K562 (cell line): Measurements from ENCODE around the gene KRTAP10-6. TPM values are rescaled to one million over a fixed set of nuclear protein-coding genes. Genes with fewer than 3 reads are reported as not detected.

Experiments used
- ATAC-seq: fragments of 200-7000 bp; cut with Tn5 transposase; 3 replicates; pipeline ENCODE4 v1.9.1; 2020; ENCODE audit warnings: moderate library complexity
- BruUV-seq: library from RNA; stranded (reverse); fragments of 400-500 nt; replicated peaks from 2 replicates; lab custom pipeline; 2021; lab: Mats Ljungman, UMichigan
- CTCF ChIA-PET: fragments of 300-600 bp; formaldehyde crosslinking; extraction: SDS; loops from one replicate; lab custom pipeline; 2021; ENCODE audit warnings: low intra/inter-chr PET ratio; lab: Yijun Ruan, JAX
- POLR2A ChIA-PET: fragments of 300-600, 350-650 bp; sonication (Branson Sonifier 250); formaldehyde crosslinking; extraction: SDS; loops from one replicate; lab custom pipeline; 2021; ENCODE audit warnings: antibody characterized with exemption, inconsistent platforms; lab: Yijun Ruan, JAX
- DNase-seq, 4 experiments: peaks; one replicate each; pipeline versions ENCODE4 v3.0.0 to v3.0.0-alpha.2; 2011 to 2018; ENCODE audit warnings: low spot score in 3 of 4, mixed read lengths in 3 of 4; ENCODE audit errors: extremely low read depth in 1 of 4
- FAIRE-seq: peaks from 2 replicates; lab custom pipeline; 2011; peaks lifted over from hg19 to GRCh38; lab: Jason Lieb, UNC
- H2AFZ ChIP-seq: 2 replicates; pipeline ENCODE4 v1.6.0; 2011; ENCODE audit warnings: low read depth, low read length, control low read depth, inconsistent platforms
- H3K27ac ChIP-seq: fragments of 200-600 bp; 3 replicates; pipeline ENCODE4 v1.8.0; 2011; ENCODE audit warnings: low read depth, mild to moderate bottlenecking, control low read depth, inconsistent platforms, low read length, moderate library complexity, mixed read lengths; ENCODE audit errors: extremely low read depth
- H3K27me3 ChIP-seq, 2 experiments: fragments of 300-600 bp in 1 of 2; 2 replicates in 1 of 2; 3 replicates in 1 of 2; pipeline versions ENCODE4 v1.6.0 to v1.8.0; 2011; ENCODE audit warnings: inconsistent platforms in 2 of 2, low read length in 2 of 2, mild to moderate bottlenecking in 1 of 2, mixed read lengths in 1 of 2, moderate library complexity in 1 of 2; ENCODE audit not compliant: control insufficient read depth in 2 of 2, insufficient read depth in 2 of 2
- H3K36me3 ChIP-seq: fragments of 300-600 bp; 3 replicates; pipeline ENCODE4 v1.8.0; 2011; ENCODE audit warnings: mild to moderate bottlenecking, low read length, inconsistent platforms; ENCODE audit not compliant: control insufficient read depth, insufficient read depth
- H3K4me1 ChIP-seq, 2 experiments: fragments of 200-600 bp in 1 of 2; replicated peaks in 1 of 2; 2 replicates in 1 of 2; 3 replicates in 1 of 2; pipeline versions ENCODE4 v1.5.1 to v1.8.0; 2011; ENCODE audit warnings: inconsistent platforms in 2 of 2, low read length in 2 of 2, mild to moderate bottlenecking in 1 of 2, mixed read lengths in 1 of 2, moderate library complexity in 1 of 2; ENCODE audit not compliant: control insufficient read depth in 2 of 2, insufficient read depth in 2 of 2
- H3K4me2 ChIP-seq: 2 replicates; pipeline ENCODE4 v1.6.1; 2011; ENCODE audit warnings: low read length, control low read depth, inconsistent platforms, mixed read lengths; ENCODE audit not compliant: insufficient read depth
- H3K4me3 ChIP-seq: fragments of 200-600 bp; sonication (generic), shearing (Covaris generic); 2 replicates; pipeline ENCODE4 v1.5.1; 2016; ENCODE audit warnings: control low read depth, inconsistent platforms
- H3K79me2 ChIP-seq: fragments of 200-600 bp; 3 replicates; pipeline ENCODE4 v1.8.0; 2011; ENCODE audit warnings: low read length, inconsistent platforms; ENCODE audit not compliant: control insufficient read depth, insufficient read depth
- H3K9ac ChIP-seq, 2 experiments: 2 replicates each; pipeline versions ENCODE4 v1.6.0 to v1.6.1; 2011; ENCODE audit warnings: low read depth in 2 of 2, low read length in 2 of 2, control low read depth in 1 of 2, inconsistent platforms in 1 of 2, mild to moderate bottlenecking in 1 of 2, mixed read lengths in 1 of 2; ENCODE audit not compliant: insufficient read depth in 1 of 2
- H3K9me1 ChIP-seq: one replicate; pipeline ENCODE4 v1.6.0; 2011; ENCODE audit warnings: inconsistent platforms, mild to moderate bottlenecking, low read length, moderate library complexity; ENCODE audit not compliant: control insufficient read depth, insufficient read depth
- H3K9me3 ChIP-seq: replicated peaks from 2 replicates; pipeline ENCODE4 v1.5.1; 2011; ENCODE audit warnings: low read depth, low read length, inconsistent platforms; ENCODE audit not compliant: control insufficient read depth, insufficient read depth
- H4K20me1 ChIP-seq: replicated peaks from 2 replicates; pipeline ENCODE4 v1.6.1; 2011; ENCODE audit warnings: low read length, inconsistent platforms, mixed read lengths; ENCODE audit not compliant: control insufficient read depth, insufficient read depth
- CUX1 ChIP-seq: fragments of 200-800 bp; sonication (Bioruptor generic); IDR thresholded peaks from 2 replicates; pipeline ENCODE4 v1.6.1; 2016; ENCODE audit warnings: missing genetic modification characterization, missing compliant biosample characterization
- ZKSCAN8 ChIP-seq: fragments of 200-800 bp; sonication (Bioruptor generic); IDR thresholded peaks from 2 replicates; pipeline ENCODE4 v1.6.1; 2016; ENCODE audit warnings: missing genetic modification characterization, missing compliant biosample characterization
- ZNF232 ChIP-seq: sonication (generic); formaldehyde crosslinking; IDR thresholded peaks from 2 replicates; pipeline ENCODE4 v1.8.0; 2022; ENCODE audit warnings: mild to moderate bottlenecking, missing genetic modification reagents
- ZNF445 ChIP-seq: fragments of 250-450 bp; sonication (Bioruptor Pico); IDR thresholded peaks from 2 replicates; pipeline ENCODE4 v1.4.0; 2020; ENCODE audit warnings: low read depth, mild to moderate bottlenecking, moderate library complexity
- ZNF707 ChIP-seq: fragments of 250-450 bp; sonication (Bioruptor Pico); conservative IDR thresholded peaks from 2 replicates; pipeline ENCODE4 v1.8.0; 2022; ENCODE audit warnings: inconsistent platforms, mild to moderate bottlenecking, moderate library complexity
- WGBS: fragments of 100-300 bp; shearing (Covaris generic); methylation state at CpG from one replicate; pipeline ENCODE4 v1.1.6; 2016; ENCODE audit warnings: low coverage, mixed read lengths; ENCODE audit not compliant: insufficient coverage; ENCODE audit errors: missing lambda C conversion rate; 5-methylcytosine and 5-hydroxymethylcytosine counted together
- in situ Hi-C: fragments of 300-500 bp; cut with MboI; formaldehyde crosslinking; loops from 4 replicates; pipeline ENCODE4 v1.15.0; 2018; ENCODE audit warnings: inconsistent platforms, mixed read lengths
- intact Hi-C: fragments of 100-400 bp; cut with micrococcal nuclease; formaldehyde crosslinking; loops from 2 replicates; pipeline ENCODE4 v1.14.2; 2022
- polyA plus RNA-seq, 8 experiments: library from polyadenylated mRNA; depleted of rRNA in 4 of 8; stranded (reverse) in 5 of 8; unstranded in 3 of 8; fragments of >200 nt; fragmentation: Nextera tagmentation in 2 of 8; fragmentation: Illumina TruSeq in 1 of 8; extraction: Ambion mirVana in 2 of 8; extraction: Trizol in 1 of 8; gene quantifications; 2 replicates each; pipeline versions ENCODE4 v1.2.1 to v1.2.3, GENCODE V29; 2011 to 2014; ENCODE audit warnings: inconsistent platforms in 1 of 8, missing spikeins in 1 of 8
- total RNA-seq, 7 experiments: library from RNA; depleted of rRNA in 6 of 7; stranded (reverse); fragments of >200 nt in 6 of 7; fragmentation: Illumina TruSeq in 2 of 7; extraction: Trizol in 2 of 7; gene quantifications; 2 replicates each; pipeline versions ENCODE4 v1.2.1 to v1.2.3, GENCODE V29; 2011 to 2021; ENCODE audit warnings: low replicate concordance in 1 of 7

Gene KRTAP10-6
- total and polyA plus RNA-seq, 9 of the 15 experiments (the other 6 are each of a cell fraction or from before 2014, with no cell fraction given), result not detected

GRCh38 chr21:44611551-44611950, 19.2 kb upstream of the KRTAP10-6 start:
- Histone ChIP-seq H3K4me2 (no peak overlapping the region), H3K9me1 (peaks cover 3% of the 10 kb centered on the region), H3K79me2 (no peaks in the 10 kb centered on the region), H3K36me3 (no peaks in the 10 kb centered on the region), H3K4me3 (no peak overlapping the region), H3K4me1 (peaks cover 0 to 10% of the 10 kb centered on the region in 2 experiments; a peak in 2 of 5 replicates), H4K20me1 (no peaks in the 10 kb centered on the region), H2AFZ (no peak overlapping the region), H3K27ac (no peak overlapping the region), H3K9me3 (no peaks in the 10 kb centered on the region; the same call in none of the 2 replicates)
- FAIRE-seq, result no peak
- in situ Hi-C loops (no loop called here), intact Hi-C loops (no loop called here)
- ChIA-PET POLR2A (interaction anchor here (0.7 kb wide), 1 partner anchor 27 kb away, joined by 3 read pairs; no protein-coding TSS in a partner anchor), CTCF (no interaction called here)
- no peak for DNase-seq
- ATAC-seq, result no peak
- BruUV-seq, result no TSS peak
- TF ChIP-seq ZNF445 (CRISPR knock-in tag) (no peak), ZKSCAN8 (CRISPR knock-in tag) (no peak), ZNF707 (peak; percentile 92), CUX1 (no peak), ZNF232 (CRISPR knock-in tag) (no peak)
- TF ChIP-seq, all 486 proteins: peak for 1
- Histone ChIP-seq H3K27me3 (peaks cover 14 to 37% of the 10 kb centered on the region in 2 experiments; a peak in 4 of 5 replicates), H3K9ac (no peak overlapping the region)
- 2% methylated on average over 4 of the region's 4 CpGs for WGBS
